Measurements from ENCODE around the gene CA11. TPM values are rescaled to one million over a fixed set of nuclear protein-coding genes. Genes with fewer than 3 reads are reported as not detected.

CA11 gene
- 7.2 to 12.6 TPM (median 9.3 TPM) in 5 replicates for total RNA-seq (2022; extraction: Qiagen RNA extraction; ENCODE audit: low read depth)

GRCh38 chr19:48646001-48646721 is at the start of gene CA11:
TSS of gene CA11 (minus strand) at chr19:48646187. CDS start at chr19:48645632, 555 bp downstream.

GRCh38 chr19:48672994-48673393 is 27.0 kb upstream of the CA11 start, which contains the start of gene NTN5:
TSS of gene NTN5 (minus strand) at chr19:48673017. CDS start at chr19:48670986, 2,031 bp downstream.

GRCh38 chr19:48636859-48637448 is 9.0 kb downstream of the CA11 start, which contains the start of gene DBP:
TSS of gene DBP (minus strand) at chr19:48637379. CDS start at chr19:48636994, 385 bp downstream.

GRCh38 chr19:48618916-48619691 is 26.9 kb downstream of the CA11 start, which contains the start of the genes RPL18 and SPHK2:
TSS of gene RPL18 (minus strand) at chr19:48619178. CDS start at chr19:48619143, 35 bp downstream.
TSS of gene SPHK2 (plus strand) at chr19:48619506. CDS start at chr19:48620515, 1,009 bp downstream.

GRCh38 chr19:48614436-48615230 is 31.4 kb downstream of the CA11 start, which contains the start of gene FAM83E:
TSS of gene FAM83E (minus strand) at chr19:48615076. CDS start at chr19:48613372, 1,704 bp downstream.

GRCh38 chr19:48606463-48607358 is 39.3 kb downstream of the CA11 start, which contains the start of gene SPACA4:
TSS of gene SPACA4 (plus strand) at chr19:48606742. CDS start at chr19:48606979, 237 bp downstream.

Other genes with a start within 250 kb of the CA11 start
- gene GRWD1, start 200.2 kb downstream of the CA11 start, total RNA-seq (2022; extraction: Qiagen RNA extraction; ENCODE audit: low read depth), result 96.2 to 123 TPM (median 121 TPM) in 5 replicates
- 0.84 to 2.1 TPM (median 1.2 TPM) in 5 replicates for gene KCNJ14, start 190.6 kb downstream of the CA11 start, total RNA-seq (2022; extraction: Qiagen RNA extraction; ENCODE audit: low read depth)
- 47.4 to 71.5 TPM (median 62.5 TPM) in 5 replicates for gene CYTH2, start 176.8 kb downstream of the CA11 start, total RNA-seq (2022; extraction: Qiagen RNA extraction; ENCODE audit: low read depth)
- 2.2 to 6.0 TPM (median 5.9 TPM) in 5 replicates for gene LMTK3, start 134.4 kb downstream of the CA11 start, total RNA-seq (2022; extraction: Qiagen RNA extraction; ENCODE audit: low read depth)
- gene SULT2B1, start 94.0 kb downstream of the CA11 start, total RNA-seq (2022; extraction: Qiagen RNA extraction; ENCODE audit: low read depth), result 12.0 to 18.2 TPM (median 16.6 TPM) in 5 replicates
- gene SPACA4, start 39.4 kb downstream of the CA11 start, total RNA-seq (2022; extraction: Qiagen RNA extraction; ENCODE audit: low read depth), result not detected in 5 replicates
- 0.34 to 0.72 TPM (median 0.42 TPM) in 4 of 5 replicates, not detected in the other for gene FAM83E, start 31.1 kb downstream of the CA11 start, total RNA-seq (2022; extraction: Qiagen RNA extraction; ENCODE audit: low read depth)
- gene RPL18, start 27.0 kb downstream of the CA11 start, total RNA-seq (2022; extraction: Qiagen RNA extraction; ENCODE audit: low read depth), result 2,942 to 3,695 TPM (median 3,228 TPM) in 5 replicates
- 8.2 to 18.4 TPM (median 17.3 TPM) in 5 replicates for gene SPHK2, start 26.7 kb downstream of the CA11 start, total RNA-seq (2022; extraction: Qiagen RNA extraction; ENCODE audit: low read depth)
- 1.6 to 3.4 TPM (median 2.5 TPM) in 5 replicates for gene DBP, start 8.8 kb downstream of the CA11 start, total RNA-seq (2022; extraction: Qiagen RNA extraction; ENCODE audit: low read depth)
- gene NTN5, start 26.8 kb upstream of the CA11 start, total RNA-seq (2022; extraction: Qiagen RNA extraction; ENCODE audit: low read depth), result 0.12 to 0.33 TPM (median 0.24 TPM) in 5 replicates
- not detected in 5 replicates for gene FUT2, start 49.8 kb upstream of the CA11 start, total RNA-seq (2022; extraction: Qiagen RNA extraction; ENCODE audit: low read depth)
- 0.14 to 0.67 TPM (median 0.41 TPM) in 5 replicates for gene MAMSTR, start 73.5 kb upstream of the CA11 start, total RNA-seq (2022; extraction: Qiagen RNA extraction; ENCODE audit: low read depth)
- gene RASIP1, start 94.4 kb upstream of the CA11 start, total RNA-seq (2022; extraction: Qiagen RNA extraction; ENCODE audit: low read depth), result 0.13 to 1.4 TPM (median 0.36 TPM) in 5 replicates
- gene IZUMO1, start 100.7 kb upstream of the CA11 start, total RNA-seq (2022; extraction: Qiagen RNA extraction; ENCODE audit: low read depth), result not detected in 5 replicates
- 0.04 to 0.08 TPM (median 0.05 TPM) in 4 of 5 replicates, not detected in the other for gene FUT1, start 106.5 kb upstream of the CA11 start, total RNA-seq (2022; extraction: Qiagen RNA extraction; ENCODE audit: low read depth)
- gene FGF21, start 109.3 kb upstream of the CA11 start, total RNA-seq (2022; extraction: Qiagen RNA extraction; ENCODE audit: low read depth), result not detected in 5 replicates
- gene BCAT2, start 164.8 kb upstream of the CA11 start, total RNA-seq (2022; extraction: Qiagen RNA extraction; ENCODE audit: low read depth), result 41.4 to 63.3 TPM (median 59.5 TPM) in 5 replicates
- 9.4 to 15.3 TPM (median 14.5 TPM) in 5 replicates for gene HSD17B14, start 190.3 kb upstream of the CA11 start, total RNA-seq (2022; extraction: Qiagen RNA extraction; ENCODE audit: low read depth)
- 1.1 to 3.0 TPM (median 2.2 TPM) in 5 replicates for gene PLEKHA4, start 222.4 kb upstream of the CA11 start, total RNA-seq (2022; extraction: Qiagen RNA extraction; ENCODE audit: low read depth)
- 80.7 to 142 TPM (median 101 TPM) in 5 replicates for gene PPP1R15A, start 226.2 kb upstream of the CA11 start, total RNA-seq (2022; extraction: Qiagen RNA extraction; ENCODE audit: low read depth)

All from A549 treated with ZK216348 at 1 μM for 4 hours (cell line).